Calu3 (cell line): ENCODE measurements around the gene FSCN2. TPM values are rescaled to one million over a fixed set of nuclear protein-coding genes. Genes with fewer than 3 reads are reported as not detected.

Experiments used
- BruUV-seq: library from RNA; stranded (reverse); fragments of 400-500 nt; replicated peaks from 2 replicates; lab custom pipeline; 2021; lab: Mats Ljungman, UMichigan
- CTCF ChIA-PET: fragments of 300-600 bp; sonication (Branson Sonifier 250); formaldehyde crosslinking; loops from one replicate; lab custom pipeline; 2022; ENCODE audit warnings: antibody characterized with exemption; lab: Charles Lee
- DNase-seq: peaks from one replicate; pipeline ENCODE4 v3.0.0; 2022
- H3K27ac Mint-ChIP-seq: one replicate; pipeline ENCODE4 v1.8.0; 2022; ENCODE audit warnings: mixed read lengths; ENCODE audit not compliant: unreplicated experiment
- H3K27me3 Mint-ChIP-seq: one replicate; pipeline ENCODE4 v1.8.0; 2022; ENCODE audit warnings: mixed read lengths; ENCODE audit not compliant: unreplicated experiment
- H3K36me3 Mint-ChIP-seq: one replicate; pipeline ENCODE4 v1.8.0; 2022; ENCODE audit warnings: mild to moderate bottlenecking, moderate library complexity, mixed read lengths; ENCODE audit not compliant: insufficient read depth, unreplicated experiment
- H3K4me1 Mint-ChIP-seq: one replicate; pipeline ENCODE4 v1.8.0; 2022; ENCODE audit warnings: mild to moderate bottlenecking, low read depth, mixed read lengths; ENCODE audit not compliant: unreplicated experiment
- H3K4me3 Mint-ChIP-seq: one replicate; pipeline ENCODE4 v1.8.0; 2022; ENCODE audit warnings: mild to moderate bottlenecking, low read depth, moderate library complexity, mixed read lengths; ENCODE audit not compliant: unreplicated experiment
- H3K9me3 Mint-ChIP-seq: one replicate; pipeline ENCODE4 v1.8.0; 2022; ENCODE audit warnings: low read depth, mixed read lengths; ENCODE audit not compliant: unreplicated experiment
- CTCF ChIP-seq: fragments of 200-600 bp; IDR thresholded peaks from one replicate; pipeline ENCODE4 v1.8.0; 2022; ENCODE audit warnings: antibody characterized with exemption; ENCODE audit not compliant: unreplicated experiment
- intact Hi-C: fragments of 100-400 bp; cut with micrococcal nuclease; formaldehyde crosslinking; loops from one replicate; pipeline ENCODE4 v1.10.0; 2022; ENCODE audit not compliant: unreplicated experiment
- total RNA-seq: library from RNA; stranded (reverse); gene quantifications from 2 replicates; pipeline ENCODE4 v1.2.3, GENCODE V29; 2022

The FSCN2 gene
- total RNA-seq, 1 experiment from 2014 or later: 5.5 TPM

DNA sequence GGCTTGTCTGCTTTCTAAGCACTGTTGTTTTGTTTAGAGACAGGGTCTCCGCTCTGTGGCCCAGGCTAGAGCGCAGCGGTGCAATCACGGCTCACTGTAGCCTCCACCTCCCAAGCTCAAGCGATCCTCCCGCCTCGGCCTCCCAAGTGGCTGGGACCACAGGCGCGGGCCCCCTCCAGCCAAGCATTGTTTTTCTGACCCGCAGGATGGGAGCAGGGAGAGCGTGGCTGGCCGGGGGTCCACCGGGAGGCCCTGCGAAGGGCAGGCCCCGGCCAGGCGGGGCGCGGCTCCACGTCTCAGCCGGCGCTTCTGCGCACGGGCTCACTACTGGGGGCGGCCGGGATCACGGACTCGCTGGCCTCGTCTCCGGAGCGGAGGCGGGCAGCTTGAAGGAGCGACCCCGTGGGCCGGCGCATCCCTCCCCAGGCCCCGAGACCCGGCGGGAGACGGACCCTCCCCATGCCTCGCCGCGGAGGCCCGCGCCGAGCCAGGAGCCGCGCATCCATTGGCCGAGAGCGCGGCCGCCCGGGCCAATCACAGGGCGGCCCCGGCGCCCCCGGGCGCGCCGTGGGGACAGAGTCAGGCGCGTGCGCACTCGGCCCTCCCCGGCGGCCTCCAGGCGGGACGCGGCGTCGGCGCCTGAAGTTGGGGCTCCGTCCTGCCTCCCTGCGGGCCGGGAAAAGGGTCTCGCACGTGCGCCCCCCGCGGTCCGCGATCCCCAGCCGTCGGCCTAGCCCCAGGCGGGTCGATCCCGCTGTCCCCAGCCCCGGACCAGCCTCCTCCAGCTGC, 40.5 kb upstream of the FSCN2 start:
- intact Hi-C loops: loop anchor here (10.0 kb wide), 1 partner anchor 193 kb away; the partner anchor contains the start of gene SLC38A10
- no TSS peak for BruUV-seq
- peak; percentile 77 for DNase-seq
- H3K27ac Mint-ChIP-seq: no peak overlapping the region
- no peaks in the 10 kb centered on the region for H3K4me1 Mint-ChIP-seq
- peak overlapping the region; percentile 36 for H3K4me3 Mint-ChIP-seq
- CTCF ChIA-PET: no interaction called here
- no peak for TF ChIP-seq CTCF
- H3K27me3 Mint-ChIP-seq: peaks cover 38% of the 10 kb centered on the region
- no peaks in the 10 kb centered on the region for H3K9me3 Mint-ChIP-seq
- H3K36me3 Mint-ChIP-seq: peaks cover 4% of the 10 kb centered on the region

GRCh38 chr17:81488276-81488860, 39.8 kb upstream of the FSCN2 start:
- intact Hi-C loops: loop anchor here (10.0 kb wide), 1 partner anchor 194 kb away; the partner anchor contains the start of gene SLC38A10
- H3K27ac Mint-ChIP-seq: no peak overlapping the region
- H3K4me3 Mint-ChIP-seq: peak overlapping the region; percentile 36
- H3K36me3 Mint-ChIP-seq: peaks cover 4% of the 10 kb centered on the region
- H3K9me3 Mint-ChIP-seq: no peaks in the 10 kb centered on the region
- H3K4me1 Mint-ChIP-seq: no peaks in the 10 kb centered on the region
- no peak for DNase-seq
- CTCF ChIA-PET: interaction anchor here (0.7 kb wide), 1 partner anchor 349 kb away, joined by 6 read pairs; no protein-coding TSS in a partner anchor
- no peak for TF ChIP-seq CTCF
- H3K27me3 Mint-ChIP-seq: peaks cover 35% of the 10 kb centered on the region
- BruUV-seq: TSS peak; percentile 61

- intact Hi-C loops: loop anchor here (10.0 kb wide), 1 partner anchor 195 kb away; the partner anchor contains the start of gene SLC38A10
- Mint-ChIP-seq H3K4me1 (peaks cover under 1% of the 10 kb centered on the region), H3K27me3 (peaks cover 36% of the 10 kb centered on the region), H3K36me3 (peaks cover 4% of the 10 kb centered on the region), H3K9me3 (no peaks in the 10 kb centered on the region), H3K4me3 (no peak overlapping the region), H3K27ac (no peak overlapping the region)
- DNase-seq: no peak
- BruUV-seq: no TSS peak
- TF ChIP-seq CTCF: no peak
- CTCF ChIA-PET: interaction anchor here (0.7 to 0.9 kb wide), 3 partner anchors 129 to 350 kb away, joined by 4 to 9 read pairs (median 6); no protein-coding TSS in a partner anchor
Measured at GRCh38 chr17:81489012-81489997, 38.9 kb upstream of the FSCN2 start.
